Stomach (tissue), 4 donors: Measurements from ENCODE around the gene SLC39A6.

Source experiments
- EP300 ChIP-seq: sonication (generic); formaldehyde crosslinking; IDR thresholded peaks from one replicate; pipeline ENCODE4 v1.6.1; 2017; ENCODE audit warnings: antibody characterized with exemption
- TF ChIP-seq, protein P1 (sequence below), 7 experiments: fragments of 450-650 bp in 4 of 7; fragments of 200-600 bp in 3 of 7; sonication (generic) in 3 of 7; IDR thresholded peaks; one replicate each; pipeline ENCODE4 v1.5.1; 2016 to 2019; ENCODE audit warnings: antibody characterized with exemption in 7 of 7, control low read depth in 2 of 7, mild to moderate bottlenecking in 1 of 7

DNA sequence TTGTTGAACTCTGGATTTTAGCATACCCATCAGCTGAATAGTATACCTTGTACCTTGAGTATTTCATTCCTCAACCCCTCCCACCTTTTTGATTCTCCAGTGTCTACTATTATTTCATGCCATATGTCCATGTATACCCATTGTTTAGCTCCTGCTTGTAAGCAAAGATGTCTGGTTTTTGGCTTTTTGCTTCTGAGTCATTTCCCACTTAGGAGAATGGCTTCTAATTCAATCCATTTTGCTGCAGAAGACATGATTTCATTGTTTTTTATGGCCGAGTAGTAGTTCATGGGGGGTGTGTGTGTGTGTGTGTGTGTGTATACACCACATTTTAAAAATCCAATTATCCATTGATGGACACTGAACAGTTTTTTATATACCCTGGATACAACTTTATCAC, 33.8 kb upstream of the SLC39A6 start:
- TF ChIP-seq, protein P1, sequence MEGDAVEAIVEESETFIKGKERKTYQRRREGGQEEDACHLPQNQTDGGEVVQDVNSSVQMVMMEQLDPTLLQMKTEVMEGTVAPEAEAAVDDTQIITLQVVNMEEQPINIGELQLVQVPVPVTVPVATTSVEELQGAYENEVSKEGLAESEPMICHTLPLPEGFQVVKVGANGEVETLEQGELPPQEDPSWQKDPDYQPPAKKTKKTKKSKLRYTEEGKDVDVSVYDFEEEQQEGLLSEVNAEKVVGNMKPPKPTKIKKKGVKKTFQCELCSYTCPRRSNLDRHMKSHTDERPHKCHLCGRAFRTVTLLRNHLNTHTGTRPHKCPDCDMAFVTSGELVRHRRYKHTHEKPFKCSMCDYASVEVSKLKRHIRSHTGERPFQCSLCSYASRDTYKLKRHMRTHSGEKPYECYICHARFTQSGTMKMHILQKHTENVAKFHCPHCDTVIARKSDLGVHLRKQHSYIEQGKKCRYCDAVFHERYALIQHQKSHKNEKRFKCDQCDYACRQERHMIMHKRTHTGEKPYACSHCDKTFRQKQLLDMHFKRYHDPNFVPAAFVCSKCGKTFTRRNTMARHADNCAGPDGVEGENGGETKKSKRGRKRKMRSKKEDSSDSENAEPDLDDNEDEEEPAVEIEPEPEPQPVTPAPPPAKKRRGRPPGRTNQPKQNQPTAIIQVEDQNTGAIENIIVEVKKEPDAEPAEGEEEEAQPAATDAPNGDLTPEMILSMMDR (IDR thresholded peaks at IDR 0.05), result no peak
- TF ChIP-seq EP300, result no peak
